Heart left ventricle (tissue), 16 donors: ENCODE measurements around the gene FLT4. TPM values are rescaled to one million over a fixed set of nuclear protein-coding genes. Genes with fewer than 3 reads are reported as not detected.

Source experiments
- ATAC-seq, 4 donors: fragments of 200-7000 bp; cut with Tn5 transposase; one replicate each; pipeline ENCODE4 v1.9.1; 2020 to 2022; ENCODE audit warnings: moderate library complexity in 4 of 4, mild to moderate bottlenecking in 3 of 4, moderate number of reproducible peaks in 1 of 4
- DNase-seq, 5 donors: peaks; one replicate each; pipeline ENCODE4 v3.0.0-alpha.2; 2020
- H3K27ac ChIP-seq, 12 donors: fragments of 200-600 bp; sonication (generic) in 4 of 12; one replicate each; pipeline versions ENCODE4 v1.5.0 to v1.8.0; 2016 to 2022; ENCODE audit warnings: mild to moderate bottlenecking in 2 of 12
- H3K27me3 ChIP-seq, 9 donors: fragments of 200-600 bp; sonication (generic) in 2 of 9; one replicate each; pipeline versions ENCODE4 v1.5.1 to v1.8.0; 2016 to 2022; ENCODE audit warnings: mild to moderate bottlenecking in 3 of 9
- H3K36me3 ChIP-seq, 9 donors: fragments of 200-600 bp; sonication (generic) in 2 of 9; one replicate each; pipeline versions ENCODE4 v1.5.0 to v1.8.0; 2018 to 2022; ENCODE audit warnings: mild to moderate bottlenecking in 2 of 9
- H3K4me1 ChIP-seq, 12 donors: fragments of 200-600 bp; sonication (generic) in 4 of 12; one replicate each; pipeline versions ENCODE4 v1.5.0 to v1.8.0; 2016 to 2022; ENCODE audit warnings: mild to moderate bottlenecking in 3 of 12
- H3K4me3 ChIP-seq, 12 donors: fragments of 200-600 bp; sonication (generic) in 4 of 12; one replicate each; pipeline versions ENCODE4 v1.5.0 to v1.8.0; 2017 to 2022; ENCODE audit warnings: mild to moderate bottlenecking in 9 of 12, moderate library complexity in 4 of 12
- H3K9me3 ChIP-seq, 12 donors: fragments of 200-600 bp; sonication (generic) in 4 of 12; one replicate each; pipeline versions ENCODE4 v1.5.0 to v1.8.0; 2016 to 2022; ENCODE audit warnings: mild to moderate bottlenecking in 1 of 12
- POLR2A ChIP-seq, 2 donors: fragments of 450-650 bp; IDR thresholded peaks; one replicate each; pipeline ENCODE4 v1.6.1; 2017; ENCODE audit warnings: antibody characterized with exemption in 2 of 2, mild to moderate bottlenecking in 2 of 2, moderate library complexity in 2 of 2
- WGBS, 4 donors: extraction: QIAGEN DNeasy Blood & Tissue Kit in 2 of 4; methylation state at CpG; one replicate each; pipeline versions ENCODE4 v1.1.5 to v1.1.7; 2013 to 2018; 5-methylcytosine and 5-hydroxymethylcytosine counted together
- intact Hi-C, 10 donors: fragments of 100-400 bp; cut with DNase I; formaldehyde crosslinking; loops; one replicate each; pipeline versions ENCODE4 v1.11.1 to v1.14.2; 2022
- polyA plus RNA-seq, 2 donors: library from polyadenylated mRNA; stranded (reverse); fragments of 200-250 nt; gene quantifications; one replicate each; pipeline ENCODE4 v1.2.3, GENCODE V29; 2013
- total RNA-seq, 9 donors: library from RNA; depleted of rRNA in 2 of 9; stranded (reverse); fragments of >200 nt in 2 of 9; fragmentation: NEBNext Ultra II Directional in 3 of 9; extraction: Animal tissue kit (Norgen Biotek cat#: 25700) in 3 of 9; gene quantifications; one replicate each; pipeline versions ENCODE4 v1.1.0 to v1.2.4, GENCODE V29; 2016 to 2023
- TF ChIP-seq, protein P1 (sequence below), 12 donors: fragments of 200-600 bp; sonication (generic) in 4 of 12; IDR thresholded peaks; one replicate each; pipeline versions ENCODE4 v1.5.0 to v1.8.0; 2018 to 2022; ENCODE audit warnings: antibody characterized with exemption in 12 of 12, mild to moderate bottlenecking in 5 of 12
- donor health status: ischemic (EF 13 %, LVEDD 7.1; RV severe dilation, severe dysfunction).
- donor health status: healthy with polysubstance abuse.
- donor health status: DM: no; HTN: yes; CAD: no.
- donor health status: DM: no; HTN: no; CAD: no.
- donor health status: ischemic (EF 25% LVEDD 6.9; RV normal size, moderate dysfunction).
- donor health status: ischemic (EF 25% LVEDD 5.7; RV mildly dilated, moderate dysfunction).
- donor health status: healthy.
- donor health status: DM: yes; HTN: yes; CAD: no.
- donor health status: ischemic (EF 35%, LVEDD 5.7; RV mildly dilated, moderate dysfunction).
- donor health status: nonischemic (EF 11% LVEDD 7.7; RV severe dilation, severe dysfunction).
- donor health status: DM: yes; HTN: yes; CAD: no.
- donor health status: PGD.
- donor health status: ischemic (EF 29% LVEDD 5.4; RV normal size, mild dysfunction).
- donor health status: nonischemic (EF 23%, LVEDD 6.1; RV moderate dilation, normal function).

Gene FLT4
- total and polyA plus RNA-seq, 11 donors = 2.1 to 13.7 (median 6.3) TPM

DNA sequence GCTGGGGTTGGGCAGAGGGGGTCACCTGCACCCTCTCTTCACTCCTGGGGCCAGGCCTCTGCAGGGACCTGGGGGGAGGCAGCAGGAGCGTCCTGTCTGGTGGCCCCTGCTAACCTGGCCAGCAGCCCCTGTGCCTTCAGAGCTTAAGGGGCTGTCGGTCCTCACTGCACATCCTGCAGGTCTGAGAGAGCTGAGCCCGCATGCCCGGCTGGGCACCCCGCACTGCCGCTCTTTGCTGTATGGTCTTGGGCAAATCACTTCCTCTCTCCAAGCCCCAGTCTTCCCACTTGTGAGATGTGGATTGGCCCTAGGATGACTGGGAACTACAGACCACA is 7.9 kb downstream of the FLT4 start:
- Histone ChIP-seq H3K4me3 (no peak overlapping the region), H3K9me3 (no peaks in the 10 kb centered on the region), H3K27ac (no peak overlapping the region), H3K36me3 (no peaks in the 10 kb centered on the region), H3K27me3 (peaks cover 0 to 2% (median 0%) of the 10 kb centered on the region in 9 donors), H3K4me1 (peaks cover 0 to 37% (median 10%) of the 10 kb centered on the region in 12 donors)
- peak in 2 of 5 donors; percentile 14 to 47 for DNase-seq
- WGBS, 4 donors = 92 to 96% (median 93%) methylated on average over 5 to 6 of the region's 6 CpGs; no CpG with 5 or more reads in 1 of the 4 donors
- no peak for ATAC-seq
- intact Hi-C loops = no loop called here
- TF ChIP-seq, protein P1, sequence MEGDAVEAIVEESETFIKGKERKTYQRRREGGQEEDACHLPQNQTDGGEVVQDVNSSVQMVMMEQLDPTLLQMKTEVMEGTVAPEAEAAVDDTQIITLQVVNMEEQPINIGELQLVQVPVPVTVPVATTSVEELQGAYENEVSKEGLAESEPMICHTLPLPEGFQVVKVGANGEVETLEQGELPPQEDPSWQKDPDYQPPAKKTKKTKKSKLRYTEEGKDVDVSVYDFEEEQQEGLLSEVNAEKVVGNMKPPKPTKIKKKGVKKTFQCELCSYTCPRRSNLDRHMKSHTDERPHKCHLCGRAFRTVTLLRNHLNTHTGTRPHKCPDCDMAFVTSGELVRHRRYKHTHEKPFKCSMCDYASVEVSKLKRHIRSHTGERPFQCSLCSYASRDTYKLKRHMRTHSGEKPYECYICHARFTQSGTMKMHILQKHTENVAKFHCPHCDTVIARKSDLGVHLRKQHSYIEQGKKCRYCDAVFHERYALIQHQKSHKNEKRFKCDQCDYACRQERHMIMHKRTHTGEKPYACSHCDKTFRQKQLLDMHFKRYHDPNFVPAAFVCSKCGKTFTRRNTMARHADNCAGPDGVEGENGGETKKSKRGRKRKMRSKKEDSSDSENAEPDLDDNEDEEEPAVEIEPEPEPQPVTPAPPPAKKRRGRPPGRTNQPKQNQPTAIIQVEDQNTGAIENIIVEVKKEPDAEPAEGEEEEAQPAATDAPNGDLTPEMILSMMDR (IDR thresholded peaks at IDR 0.05) = no peak

DNA sequence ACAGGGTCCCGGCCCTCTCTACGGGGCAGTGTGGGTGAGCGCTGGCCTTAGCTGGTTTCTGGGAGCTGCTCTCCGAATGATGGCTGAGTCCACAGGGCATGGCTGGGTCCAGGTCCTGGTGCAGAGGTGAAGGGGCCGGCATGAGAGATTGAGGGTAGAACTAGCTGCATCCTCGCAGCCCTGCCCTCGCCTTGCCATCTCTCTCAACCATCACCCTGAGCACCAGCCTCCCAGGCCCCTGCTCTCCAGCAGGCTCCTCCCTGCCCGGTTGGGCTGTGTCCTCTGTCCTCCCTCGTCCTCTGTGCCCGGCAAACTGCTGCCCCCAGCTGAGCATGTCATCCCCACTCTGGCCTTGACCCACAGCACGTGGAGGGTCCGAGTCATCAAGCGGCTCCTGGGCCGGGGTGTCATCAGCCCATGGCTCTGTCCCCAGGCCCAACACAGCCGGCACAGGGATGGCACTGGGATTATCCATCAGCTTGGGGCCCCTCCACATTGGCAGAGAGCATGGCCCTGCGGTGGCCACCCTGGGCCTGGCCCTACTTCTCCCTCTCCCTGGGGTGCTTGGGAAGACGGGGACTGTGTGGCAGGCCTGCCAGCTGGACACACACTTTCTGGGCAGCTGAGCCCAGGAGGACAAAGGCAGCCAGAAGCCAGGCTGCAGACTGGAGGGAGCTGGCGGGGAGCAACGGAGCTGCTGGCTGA is 8.4 kb downstream of the FLT4 start:
- H3K4me1 ChIP-seq = peaks cover 0 to 32% (median 8%) of the 10 kb centered on the region in 12 donors
- no peaks in the 10 kb centered on the region for H3K27me3 ChIP-seq
- ATAC-seq (no peak), DNase-seq (peak in 3 of 5 donors; percentile 4 to 43 (median 10))
- H3K9me3 ChIP-seq = no peaks in the 10 kb centered on the region
- WGBS, 4 donors = 82 to 92% (median 85%) methylated on average over 16 to 19 of the region's 19 CpGs
- H3K4me3 ChIP-seq = no peak overlapping the region
- TF ChIP-seq, protein P1 (IDR thresholded peaks at IDR 0.05) = no peak
- TF ChIP-seq POLR2A (IDR thresholded peaks at IDR 0.05) = no peak
- H3K36me3 ChIP-seq = no peaks in the 10 kb centered on the region
- H3K27ac ChIP-seq = no peak overlapping the region
- intact Hi-C loops = no loop called here

DNA sequence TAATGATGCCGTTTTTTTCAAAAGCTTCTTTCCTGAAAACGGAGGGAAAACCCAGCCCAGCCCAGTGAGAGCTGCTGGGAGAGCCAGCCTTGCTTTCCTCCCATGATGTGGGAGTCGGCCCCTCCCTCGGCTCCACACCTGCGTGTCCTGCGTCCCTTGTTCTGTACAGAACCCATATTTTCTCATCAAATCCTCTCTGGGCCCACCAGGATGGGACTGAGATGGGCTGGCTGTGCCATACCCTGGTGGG is 8.9 kb downstream of the FLT4 start:
- H3K9me3 ChIP-seq = no peaks in the 10 kb centered on the region
- H3K4me1 ChIP-seq = peaks cover 0 to 27% (median 6%) of the 10 kb centered on the region in 12 donors
- H3K36me3 ChIP-seq = no peaks in the 10 kb centered on the region
- TF ChIP-seq, protein P1 (IDR thresholded peaks at IDR 0.05) = no peak
- DNase-seq = peak in 2 of 5 donors; percentile 16 to 42
- no peak overlapping the region for H3K27ac ChIP-seq
- ATAC-seq = no peak
- H3K27me3 ChIP-seq = no peaks in the 10 kb centered on the region
- no peak overlapping the region for H3K4me3 ChIP-seq
- intact Hi-C loops = no loop called here
- 58 to 72% (median 61%) methylated on average over 6 of the region's 6 CpGs for WGBS, 4 donors

DNA sequence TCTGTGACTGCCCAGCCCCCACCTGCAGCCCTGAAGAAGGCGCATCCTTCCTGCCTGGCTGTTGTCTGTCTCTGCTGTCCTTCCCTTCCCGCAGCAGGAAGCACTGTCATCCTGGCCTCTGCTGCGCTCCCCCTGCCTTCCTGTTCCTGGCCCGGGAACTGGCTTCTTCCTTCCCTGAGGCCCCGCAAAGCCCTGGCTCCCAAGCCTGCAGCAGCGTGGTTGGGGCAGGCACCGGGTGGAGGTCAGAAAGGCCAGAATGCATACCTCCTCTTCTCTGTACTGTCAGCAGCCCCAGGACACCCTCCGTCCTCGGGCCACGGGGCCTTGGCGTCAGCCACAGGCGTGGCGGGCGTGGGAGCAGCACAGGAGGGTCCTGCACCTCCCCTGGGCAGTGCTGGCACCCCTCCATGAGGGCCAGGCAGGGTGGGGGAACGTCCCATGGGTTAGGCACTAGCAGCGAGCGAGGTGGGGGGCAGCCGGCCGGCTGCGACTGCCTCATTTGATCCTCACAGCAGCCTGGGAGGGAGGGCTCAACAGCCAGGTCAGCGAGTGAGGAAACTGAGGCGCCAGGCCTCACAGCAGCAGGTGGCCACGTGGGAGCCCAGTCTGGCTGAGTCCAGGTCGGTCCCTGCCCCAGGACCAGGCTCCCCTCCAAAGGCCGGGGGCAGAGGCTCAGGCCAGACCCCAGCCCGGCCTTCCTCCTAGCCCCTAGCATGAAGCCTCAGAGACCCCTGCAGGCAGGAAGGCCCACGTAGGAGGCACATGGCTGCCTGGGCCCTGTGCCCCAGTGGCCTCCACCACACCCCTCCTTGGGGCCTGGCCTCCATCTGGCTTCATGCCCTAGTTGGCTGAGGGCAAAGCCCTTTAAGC is 9.4 kb downstream of the FLT4 start:
- H3K36me3 ChIP-seq = no peaks in the 10 kb centered on the region
- intact Hi-C loops = no loop called here
- 51 to 60% (median 54%) methylated on average over 10 to 27 of the region's 27 CpGs for WGBS, 4 donors
- no peak for TF ChIP-seq POLR2A (IDR thresholded peaks at IDR 0.05)
- TF ChIP-seq, protein P1 (IDR thresholded peaks at IDR 0.05) = no peak
- no peaks in the 10 kb centered on the region for H3K27me3 ChIP-seq
- peak in 3 of 5 donors; percentile 16 to 64 (median 21) for DNase-seq
- peaks cover 0 to 22% (median 5%) of the 10 kb centered on the region in 12 donors for H3K4me1 ChIP-seq
- no peak overlapping the region for H3K27ac ChIP-seq
- ATAC-seq = no peak
- H3K9me3 ChIP-seq = no peaks in the 10 kb centered on the region
- H3K4me3 ChIP-seq = no peak overlapping the region
